HepG2 (cell line): ENCODE measurements around the gene SERPINB6. TPM values are rescaled to one million over a fixed set of nuclear protein-coding genes. Genes with fewer than 3 reads are reported as not detected.

ENCODE experiments used
- ATAC-seq: fragments of 200-7000 bp; cut with Tn5 transposase; 3 replicates; pipeline ENCODE4 v1.9.1; 2020; ENCODE audit warnings: mild to moderate bottlenecking, moderate library complexity
- BruUV-seq: library from RNA; stranded (reverse); fragments of 400-500 nt; replicated peaks from 2 replicates; lab custom pipeline; 2021; lab: Mats Ljungman, UMichigan
- CTCF ChIA-PET: fragments of 300-600 bp; formaldehyde crosslinking; extraction: SDS; loops from one replicate; lab custom pipeline; 2021; ENCODE audit warnings: low total read pairs, inconsistent platforms, low intra/inter-chr PET ratio; lab: Yijun Ruan, JAX
- POLR2A ChIA-PET: fragments of 350-600 bp; sonication (Branson Sonifier 250); formaldehyde crosslinking; loops from one replicate; lab custom pipeline; 2020; ENCODE audit warnings: antibody characterized with exemption, inconsistent platforms; lab: Yijun Ruan, JAX
- DNase-seq: peaks from one replicate; pipeline ENCODE4 v3.0.0-alpha.2; 2015; ENCODE audit warnings: low spot score
- FAIRE-seq: peaks from 3 replicates; lab custom pipeline; 2011; peaks lifted over from hg19 to GRCh38; lab: Jason Lieb, UNC
- H2AFZ ChIP-seq: one replicate; pipeline ENCODE4 v1.6.1; 2011; ENCODE audit warnings: low read length, inconsistent platforms
- H3K27ac ChIP-seq: fragments of 300-600 bp; 3 replicates; pipeline ENCODE4 v1.8.0; 2011; ENCODE audit warnings: mixed run types, mild to moderate bottlenecking, mixed read lengths, low read length, inconsistent platforms; ENCODE audit not compliant: insufficient read depth; ENCODE audit errors: extremely low read length
- H3K27me3 ChIP-seq, 2 experiments: fragments of 200-600 bp in 1 of 2; 2 replicates in 1 of 2; 3 replicates in 1 of 2; pipeline versions ENCODE4 v1.6.0 to v1.8.0; 2011; ENCODE audit warnings: low read length in 2 of 2, mild to moderate bottlenecking in 2 of 2, moderate library complexity in 2 of 2, inconsistent platforms in 1 of 2; ENCODE audit not compliant: insufficient read depth in 2 of 2, control insufficient read depth in 1 of 2
- H3K36me3 ChIP-seq, 2 experiments: fragments of 200-600 bp in 1 of 2; replicated peaks in 1 of 2; 2 replicates in 1 of 2; 3 replicates in 1 of 2; pipeline versions ENCODE4 v1.5.1 to v1.8.0; 2011; ENCODE audit warnings: low read length in 2 of 2, inconsistent platforms in 1 of 2; ENCODE audit not compliant: insufficient read depth in 2 of 2, control insufficient read depth in 1 of 2
- H3K4me1 ChIP-seq: 2 replicates; pipeline ENCODE4 v1.5.1; 2012; ENCODE audit warnings: low read length, inconsistent platforms; ENCODE audit not compliant: insufficient read depth
- H3K4me2 ChIP-seq: 2 replicates; pipeline ENCODE4 v1.6.0; 2011; ENCODE audit warnings: low read depth, low read length, inconsistent platforms
- H3K4me3 ChIP-seq, 3 experiments: fragments of 200-600 bp in 1 of 3; sonication (generic), shearing (Covaris generic) in 1 of 3; replicated peaks in 1 of 3; 2 replicates each; pipeline ENCODE4 v1.5.1; 2011 to 2016; ENCODE audit warnings: low read length in 3 of 3, inconsistent platforms in 2 of 3, low read depth in 2 of 3, mild to moderate bottlenecking in 2 of 3, control low read depth in 1 of 3, mixed read lengths in 1 of 3; ENCODE audit not compliant: insufficient read depth in 1 of 3
- H3K79me2 ChIP-seq: one replicate; pipeline ENCODE4 v1.6.1; 2011; ENCODE audit warnings: low read length, inconsistent platforms; ENCODE audit not compliant: insufficient read depth
- H3K9ac ChIP-seq: 2 replicates; pipeline ENCODE4 v1.6.0; 2011; ENCODE audit warnings: mild to moderate bottlenecking, low read depth, low read length, inconsistent platforms; ENCODE audit not compliant: insufficient read depth
- H3K9me3 ChIP-seq: 2 replicates; pipeline ENCODE4 v1.5.1; 2012; ENCODE audit warnings: mild to moderate bottlenecking, low read length
- H4K20me1 ChIP-seq: 2 replicates; pipeline ENCODE4 v1.6.0; 2011; ENCODE audit warnings: inconsistent platforms, mild to moderate bottlenecking, low read length, moderate library complexity; ENCODE audit not compliant: insufficient read depth
- CREM ChIP-seq, 2 experiments: sonication (generic) in 1 of 2; formaldehyde crosslinking in 1 of 2; IDR thresholded peaks; 2 replicates each; pipeline versions ENCODE4 v1.4.0 to v1.6.1; 2016 to 2020; ENCODE audit warnings: antibody characterized with exemption in 1 of 2, mild to moderate bottlenecking in 1 of 2, missing genetic modification reagents in 1 of 2
- DR1 ChIP-seq: sonication (generic); formaldehyde crosslinking; IDR thresholded peaks from 2 replicates; pipeline ENCODE4 v1.8.0; 2021; ENCODE audit warnings: mild to moderate bottlenecking, missing genetic modification reagents, inconsistent platforms
- FOXO1 ChIP-seq: sonication (generic); formaldehyde crosslinking; IDR thresholded peaks from 2 replicates; pipeline ENCODE4 v1.4.0; 2020; ENCODE audit warnings: missing genetic modification reagents
- KDM5A ChIP-seq: fragments of 200-600 bp; sonication (generic); IDR thresholded peaks from 2 replicates; pipeline ENCODE4 v1.7.0; 2018; ENCODE audit warnings: antibody characterized with exemption, mild to moderate bottlenecking, low read length, borderline replicate concordance
- KLF15 ChIP-seq: sonication (generic); formaldehyde crosslinking; IDR thresholded peaks from 2 replicates; pipeline ENCODE4 v1.8.1; 2023; ENCODE audit warnings: borderline replicate concordance, mild to moderate bottlenecking, inconsistent platforms, missing genetic modification reagents, mixed read lengths
- TEF ChIP-seq: sonication (generic); formaldehyde crosslinking; IDR thresholded peaks from 2 replicates; pipeline ENCODE4 v1.5.0; 2020; ENCODE audit warnings: missing genetic modification reagents
- THAP11 ChIP-seq: IDR thresholded peaks from 2 replicates; pipeline ENCODE4 v1.6.1; 2016; ENCODE audit warnings: missing biosample characterization, missing genetic modification reagents
- ZBTB37 ChIP-seq: sonication (generic); formaldehyde crosslinking; IDR thresholded peaks from 2 replicates; pipeline ENCODE4 v1.4.0; 2020; ENCODE audit warnings: mild to moderate bottlenecking, missing genetic modification reagents
- ZBTB4 ChIP-seq: sonication (generic); formaldehyde crosslinking; IDR thresholded peaks from 2 replicates; pipeline ENCODE4 v1.4.0; 2020; ENCODE audit warnings: missing genetic modification reagents, mild to moderate bottlenecking, borderline replicate concordance
- ZC3H4 ChIP-seq: sonication (generic); formaldehyde crosslinking; IDR thresholded peaks from 2 replicates; pipeline ENCODE4 v1.4.0; 2020; ENCODE audit warnings: missing genetic modification reagents, borderline replicate concordance
- ZNF354B ChIP-seq: sonication (generic); formaldehyde crosslinking; IDR thresholded peaks from 2 replicates; pipeline ENCODE4 v1.8.0; 2022; ENCODE audit warnings: mild to moderate bottlenecking, missing genetic modification reagents
- ZNF670 ChIP-seq: sonication (generic); formaldehyde crosslinking; IDR thresholded peaks from 2 replicates; pipeline ENCODE4 v1.8.0; 2022; ENCODE audit warnings: mild to moderate bottlenecking, missing genetic modification reagents, borderline replicate concordance
- WGBS: methylation state at CpG from one replicate; pipeline ENCODE4 v1.1.6; 2017; ENCODE audit warnings: low lambda C conversion rate; 5-methylcytosine and 5-hydroxymethylcytosine counted together
- in situ Hi-C: cut with HindIII; loops from 2 replicates; pipeline ENCODE4 v1.10.0; 2017; ENCODE audit warnings: low pct_unique_long_range_greater_than_20kb; ENCODE audit not compliant: extremely low pct_ligation_motif_present
- intact Hi-C: fragments of 100-400 bp; cut with micrococcal nuclease; formaldehyde crosslinking; loops from one replicate; pipeline ENCODE4 v1.10.0; 2022; ENCODE audit not compliant: unreplicated experiment
- polyA plus RNA-seq, 8 experiments: library from polyadenylated mRNA; depleted of rRNA in 3 of 8; stranded (reverse) in 7 of 8; unstranded in 1 of 8; fragments of >200 nt; fragmentation: Illumina TruSeq in 4 of 8; extraction: Trizol in 4 of 8; gene quantifications; 2 replicates each; pipeline versions ENCODE4 v1.2.1 to v1.2.3, GENCODE V29; 2011 to 2016; ENCODE audit warnings: low read depth in 4 of 8, missing spikeins in 1 of 8, mixed read lengths in 1 of 8; ENCODE audit not compliant: insufficient read depth in 1 of 8
- total RNA-seq, 5 experiments: library from RNA; depleted of rRNA; stranded (reverse); fragments of >200 nt; fragmentation: Illumina TruSeq; extraction: Trizol; gene quantifications; 2 replicates each; pipeline ENCODE4 v1.2.3, GENCODE V29; 2016; ENCODE audit warnings: low read depth in 1 of 5

SERPINB6 gene
- total and polyA plus RNA-seq, 2 of the 13 experiments (the other 11 are each of a cell fraction or from before 2014, with no cell fraction given), result 38.2 to 61.3 TPM

GRCh38 chr6:2951728-2952127 is 19.6 kb downstream of the SERPINB6 start:
- in situ Hi-C loops, result loop anchor here (5.0 kb wide), 2 partner anchors 36 to 101 kb away; no protein-coding TSS in a partner anchor
- Histone ChIP-seq H3K36me3 (peaks cover 1 to 5% of the 10 kb centered on the region in 2 experiments; a peak in 2 of 5 replicates), H3K9me3 (no peaks in the 10 kb centered on the region), H3K4me3 (no peak overlapping the region), H3K79me2 (no peaks in the 10 kb centered on the region), H3K9ac (no peak overlapping the region), H3K27me3 (no peaks in the 10 kb centered on the region), H3K4me2 (no peak overlapping the region), H3K4me1 (peaks cover 20% of the 10 kb centered on the region), H3K27ac (no peak overlapping the region), H4K20me1 (no peaks in the 10 kb centered on the region), H2AFZ (no peak overlapping the region)
- ChIA-PET POLR2A (interaction anchor here (0.6 to 1.9 kb wide), 9 partner anchors 9 to 112 kb away, joined by 3 to 57 read pairs (median 4); partner anchors contain the start of genes NQO2, SERPINB1 and SERPINB9), CTCF (interaction anchor here (1.4 to 2.9 kb wide), 4 partner anchors 35 to 105 kb away, joined by 3 to 60 read pairs (median 14); no protein-coding TSS in a partner anchor)
- DNase-seq, result no peak
- no peak for FAIRE-seq
- WGBS, result 91% methylated on average over 8 of the region's 8 CpGs
- no TSS peak for BruUV-seq
- no peak for ATAC-seq
- TF ChIP-seq ZBTB37 (no peak), ZC3H4 (CRISPR knock-in tag) (no peak), KDM5A (no peak), TEF (no peak), ZNF354B (CRISPR knock-in tag) (no peak), FOXO1 (CRISPR knock-in tag) (no peak), KLF15 (CRISPR knock-in tag) (no peak), ZNF670 (no peak), DR1 (CRISPR knock-in tag) (no peak), ZBTB4 (CRISPR knock-in tag) (no peak), CREM (IDR thresholded peaks at IDR 0.05) (no peak), CREM (CRISPR knock-in tag; IDR thresholded peaks at IDR 0.05) (no peak), THAP11 (CRISPR knock-in tag) (no peak)
- intact Hi-C loops, result loop anchor here (1.0 to 5.0 kb wide), 2 partner anchors 37 to 106 kb away; no protein-coding TSS in a partner anchor
